GM19452 (cell line): ENCODE results near the gene MICOS13.
"Not testable (repeated sequence)": the region's sequence is repeated elsewhere in the genome, so short reads cannot be mapped to it uniquely, and the experiment has no call there.

ENCODE experiments used
- ATAC-seq: cut with Tn5 transposase; IDR thresholded peaks from one replicate; pipeline ENCODE4 v1.9.1; 2021; ENCODE audit not compliant: unreplicated experiment

The MICOS13 gene

GRCh38 chr19:5700455-5701092 is 20.3 kb upstream of the MICOS13 start:
- ATAC-seq, result no peak

GRCh38 chr19:5698635-5699422 is 18.5 kb upstream of the MICOS13 start:
- ATAC-seq, result no peak

GRCh38 chr19:5697890-5698634 is 17.7 kb upstream of the MICOS13 start:
- no peak for ATAC-seq

- ATAC-seq, result no peak
Measured at GRCh38 chr19:5697022-5697889, 16.9 kb upstream of the MICOS13 start.

- ATAC-seq, result no peak
Measured at GRCh38 chr19:5696196-5697021, 16.1 kb upstream of the MICOS13 start.

- no peak for ATAC-seq
Measured at GRCh38 chr19:5695649-5696195, 15.4 kb upstream of the MICOS13 start.

GRCh38 chr19:5694956-5695648 is 14.8 kb upstream of the MICOS13 start:
- no peak for ATAC-seq

- no peak for ATAC-seq
Measured at GRCh38 chr19:5694167-5694955, 14.0 kb upstream of the MICOS13 start.

- ATAC-seq, result no peak
Measured at GRCh38 chr19:5693195-5694166, 13.2 kb upstream of the MICOS13 start.

- ATAC-seq, result no peak
Measured at GRCh38 chr19:5692723-5693194, 12.4 kb upstream of the MICOS13 start.

- ATAC-seq, result no peak
Measured at GRCh38 chr19:5691822-5692722, 11.8 kb upstream of the MICOS13 start.

GRCh38 chr19:5690955-5691821 is 10.9 kb upstream of the MICOS13 start:
- ATAC-seq, result no peak

- peak; percentile 39 for ATAC-seq
Measured at GRCh38 chr19:5690125-5690954, 10.0 kb upstream of the MICOS13 start, which contains the start of gene RPL36. RPL36 (plus strand) TSS chr19:5690295; CDS start chr19:5690508, 213 bp downstream.

GRCh38 chr19:5688262-5688881 is 8.1 kb upstream of the MICOS13 start:
- not testable (repeated sequence) for ATAC-seq
